Neural crest cell (in vitro differentiated cells): Measurements from ENCODE around the gene HIP1R. TPM values are rescaled to one million over a fixed set of nuclear protein-coding genes. Genes with fewer than 3 reads are reported as not detected.

Experiments used
- DNase-seq: peaks from one replicate; pipeline ENCODE4 v3.0.0; 2021; ENCODE audit warnings: low read depth, mixed read lengths, low spot score
- H3K27ac Mint-ChIP-seq: one replicate; pipeline ENCODE4 v1.8.0; 2021; ENCODE audit warnings: mild to moderate bottlenecking, mixed read lengths; ENCODE audit not compliant: unreplicated experiment
- H3K27me3 Mint-ChIP-seq: 2 replicates; pipeline ENCODE4 v1.8.0; 2021; ENCODE audit warnings: low read depth, mild to moderate bottlenecking, mixed read lengths
- H3K36me3 Mint-ChIP-seq: 2 replicates; pipeline ENCODE4 v1.8.0; 2021; ENCODE audit warnings: low read depth, mild to moderate bottlenecking, mixed read lengths
- H3K4me1 Mint-ChIP-seq: 2 replicates; pipeline ENCODE4 v1.8.0; 2021; ENCODE audit warnings: mixed read lengths
- H3K4me3 Mint-ChIP-seq: one replicate; pipeline ENCODE4 v1.8.0; 2021; ENCODE audit warnings: mild to moderate bottlenecking, mixed read lengths
- H3K9me3 Mint-ChIP-seq: 2 replicates; pipeline ENCODE4 v1.8.0; 2021; ENCODE audit warnings: mixed read lengths
- CTCF ChIP-seq: fragments of 200-600 bp; sonication (generic); conservative IDR thresholded peaks from 2 replicates; pipeline ENCODE4 v1.5.0; 2021; ENCODE audit warnings: antibody characterized with exemption, mild to moderate bottlenecking
- total RNA-seq: library from RNA; stranded (reverse); gene quantifications from 2 replicates; pipeline ENCODE4 v1.2.1, GENCODE V29; 2021

The HIP1R gene
- total RNA-seq, 1 donor from 2014 or later, result 23.2 TPM

DNA sequence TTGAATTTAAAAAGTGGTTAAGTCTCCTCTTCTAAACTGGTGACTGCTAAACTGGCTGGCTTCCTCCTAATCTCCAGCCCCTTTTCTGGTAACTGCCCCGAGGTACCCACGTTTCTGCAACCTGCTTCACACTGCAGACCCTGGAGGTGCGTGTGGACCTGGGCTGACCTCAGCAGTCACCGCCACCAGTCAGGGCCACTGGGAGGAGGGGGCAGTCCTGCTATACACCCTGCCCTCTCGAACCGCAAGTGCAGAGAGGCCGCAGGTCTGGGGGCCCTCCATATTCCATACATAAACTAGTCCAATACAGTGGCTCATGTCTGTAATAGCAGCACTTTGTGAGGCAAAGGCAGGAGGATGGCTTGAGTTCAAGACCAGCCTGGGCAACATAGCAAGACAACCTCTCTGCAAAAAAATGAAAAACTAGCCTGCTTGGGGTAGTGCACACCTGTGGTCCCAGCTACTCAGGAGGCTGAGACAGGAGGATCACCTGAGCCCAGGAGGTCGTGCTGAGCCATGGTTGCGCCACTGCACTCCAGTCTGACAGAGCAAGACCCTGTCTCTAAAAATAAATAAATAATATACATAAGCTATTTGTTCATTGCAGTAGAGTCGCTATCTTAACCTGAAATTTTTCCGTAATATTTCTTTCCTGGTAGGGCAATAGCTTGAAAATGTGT, 35.0 kb downstream of the HIP1R start:
- no peak overlapping the region for H3K4me3 Mint-ChIP-seq
- no peaks in the 10 kb centered on the region for H3K9me3 Mint-ChIP-seq
- no peak for TF ChIP-seq CTCF
- DNase-seq, result no peak
- no peaks in the 10 kb centered on the region for H3K27me3 Mint-ChIP-seq
- H3K27ac Mint-ChIP-seq, result peak overlapping the region; percentile 98
- H3K36me3 Mint-ChIP-seq, result peaks cover 9% of the 10 kb centered on the region
- H3K4me1 Mint-ChIP-seq, result peaks cover 44% of the 10 kb centered on the region

GRCh38 chr12:122870867-122871664, 35.8 kb downstream of the HIP1R start:
- Mint-ChIP-seq H3K36me3 (peaks cover 9% of the 10 kb centered on the region), H3K27ac (peak overlapping the region; percentile 98), H3K9me3 (no peaks in the 10 kb centered on the region), H3K27me3 (no peaks in the 10 kb centered on the region), H3K4me1 (peaks cover 51% of the 10 kb centered on the region), H3K4me3 (peak overlapping the region; percentile 81)
- TF ChIP-seq CTCF, result no peak
- no peak for DNase-seq

GRCh38 chr12:122871851-122872780, 36.9 kb downstream of the HIP1R start:
- peak overlapping the region; percentile 98 for H3K27ac Mint-ChIP-seq
- H3K36me3 Mint-ChIP-seq, result peaks cover 6% of the 10 kb centered on the region
- no peaks in the 10 kb centered on the region for H3K9me3 Mint-ChIP-seq
- no peaks in the 10 kb centered on the region for H3K27me3 Mint-ChIP-seq
- H3K4me3 Mint-ChIP-seq, result peak overlapping the region; percentile 81
- H3K4me1 Mint-ChIP-seq, result peaks cover 60% of the 10 kb centered on the region
- peak; percentile 33 for DNase-seq
- TF ChIP-seq CTCF, result no peak

GRCh38 chr12:122872815-122873361, 37.6 kb downstream of the HIP1R start:
- TF ChIP-seq CTCF, result no peak
- H3K27me3 Mint-ChIP-seq, result no peaks in the 10 kb centered on the region
- H3K4me1 Mint-ChIP-seq, result peaks cover 66% of the 10 kb centered on the region
- H3K27ac Mint-ChIP-seq, result peak overlapping the region; percentile 98
- peaks cover 6% of the 10 kb centered on the region for H3K36me3 Mint-ChIP-seq
- no peak for DNase-seq
- no peaks in the 10 kb centered on the region for H3K9me3 Mint-ChIP-seq
- peak overlapping the region; percentile 52 for H3K4me3 Mint-ChIP-seq

DNA sequence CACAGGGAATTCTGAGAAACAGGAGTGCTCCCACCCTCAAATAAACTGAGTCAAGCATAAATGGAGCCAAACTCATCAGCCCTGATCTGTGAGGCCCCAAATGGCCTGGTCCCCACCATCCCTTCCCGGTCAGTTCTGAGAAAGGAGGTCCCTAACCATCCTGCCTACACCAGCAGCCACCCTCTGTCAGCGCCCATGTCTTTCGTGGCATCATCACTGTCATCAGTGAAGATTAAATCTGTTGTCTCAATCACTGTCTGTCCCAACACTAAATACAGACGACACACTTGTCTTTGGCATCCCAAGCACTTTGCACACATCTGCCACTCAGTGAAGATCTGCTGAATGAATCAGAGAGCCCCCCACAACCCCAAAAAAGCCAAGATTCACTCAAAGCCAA, 38.3 kb downstream of the HIP1R start:
- no peaks in the 10 kb centered on the region for H3K27me3 Mint-ChIP-seq
- TF ChIP-seq CTCF, result no peak
- H3K9me3 Mint-ChIP-seq, result no peaks in the 10 kb centered on the region
- H3K36me3 Mint-ChIP-seq, result peaks cover 6% of the 10 kb centered on the region
- no peak for DNase-seq
- H3K4me3 Mint-ChIP-seq, result peak overlapping the region; percentile 52
- peaks cover 66% of the 10 kb centered on the region for H3K4me1 Mint-ChIP-seq
- no peak overlapping the region for H3K27ac Mint-ChIP-seq
